Effector memory CD4-positive, alpha-beta T cell (primary cell): ENCODE data around the gene SYS1.

Experiments used
- DNase-seq, 3 donors: peaks; one replicate each; pipeline ENCODE4 v3.0.0-alpha.2; 2020
- H3K27ac ChIP-seq: 2 replicates; pipeline ENCODE4 v1.7.0; 2013; ENCODE audit warnings: mild to moderate bottlenecking, low read length, moderate library complexity; ENCODE audit not compliant: insufficient read depth, poor library complexity, severe bottlenecking
- H3K27me3 ChIP-seq: replicated peaks from 2 replicates; pipeline ENCODE4 v1.7.0; 2013; ENCODE audit warnings: mild to moderate bottlenecking, low read length; ENCODE audit not compliant: insufficient read depth, control insufficient read depth, poor library complexity, severe bottlenecking
- H3K36me3 ChIP-seq: 2 replicates; pipeline ENCODE4 v1.7.0; 2013; ENCODE audit warnings: mild to moderate bottlenecking, low read length, moderate library complexity; ENCODE audit not compliant: control insufficient read depth, insufficient read depth
- H3K4me1 ChIP-seq: 2 replicates; pipeline ENCODE4 v1.7.0; 2013; ENCODE audit warnings: low read length, mild to moderate bottlenecking; ENCODE audit not compliant: control insufficient read depth, insufficient read depth, poor library complexity, severe bottlenecking
- H3K4me3 ChIP-seq: 2 replicates; pipeline ENCODE4 v1.7.0; 2013; ENCODE audit warnings: low read length, low read depth, mild to moderate bottlenecking; ENCODE audit not compliant: insufficient read depth, poor library complexity, severe bottlenecking
- H3K9me3 ChIP-seq: 2 replicates; pipeline ENCODE4 v1.7.0; 2013; ENCODE audit warnings: mild to moderate bottlenecking, low read length, moderate library complexity; ENCODE audit not compliant: control insufficient read depth

The SYS1 gene

GRCh38 chr20:45355209-45356084, 7.5 kb upstream of the SYS1 start:
- Histone ChIP-seq H3K27me3 (no peaks in the 10 kb centered on the region), H3K4me3 (no peak overlapping the region), H3K9me3 (no peaks in the 10 kb centered on the region), H3K27ac (no peak overlapping the region), H3K36me3 (no peaks in the 10 kb centered on the region), H3K4me1 (peaks cover 11% of the 10 kb centered on the region)
- no peak for DNase-seq

- DNase-seq, result no peak
- Histone ChIP-seq H3K4me1 (peaks cover 12% of the 10 kb centered on the region), H3K36me3 (no peaks in the 10 kb centered on the region), H3K4me3 (no peak overlapping the region), H3K9me3 (no peaks in the 10 kb centered on the region), H3K27me3 (no peaks in the 10 kb centered on the region), H3K27ac (no peak overlapping the region)
Measured at GRCh38 chr20:45358282-45359068, 4.5 kb upstream of the SYS1 start.

- no peak for DNase-seq
Measured at GRCh38 chr20:45359069-45359405, 3.9 kb upstream of the SYS1 start.

GRCh38 chr20:45359406-45360148, 3.4 kb upstream of the SYS1 start:
- no peak for DNase-seq
- Histone ChIP-seq H3K27ac (no peak overlapping the region), H3K4me3 (no peak overlapping the region), H3K9me3 (no peaks in the 10 kb centered on the region), H3K27me3 (no peaks in the 10 kb centered on the region), H3K4me1 (peaks cover 19% of the 10 kb centered on the region), H3K36me3 (no peaks in the 10 kb centered on the region)

More at GRCh38 chr20:45359069-45359405, 3.9 kb upstream of the SYS1 start:
- Histone ChIP-seq H3K4me3 (no peak overlapping the region), H3K27me3 (no peaks in the 10 kb centered on the region), H3K36me3 (no peaks in the 10 kb centered on the region), H3K4me1 (peaks cover 17% of the 10 kb centered on the region), H3K27ac (no peak overlapping the region), H3K9me3 (no peaks in the 10 kb centered on the region)

- no peak overlapping the region for H3K4me3 ChIP-seq
- peaks cover 19% of the 10 kb centered on the region for H3K4me1 ChIP-seq
Measured at GRCh38 chr20:45361793-45362192, 1.2 kb upstream of the SYS1 start.

GRCh38 chr20:45363611-45364492, 896 bp downstream of the SYS1 start:
- no peak for DNase-seq
- Histone ChIP-seq H3K27ac (peak overlapping the region; percentile 100), H3K4me3 (peak overlapping the region; percentile 92), H3K36me3 (peaks cover 26% of the 10 kb centered on the region), H3K4me1 (peaks cover 28% of the 10 kb centered on the region), H3K27me3 (no peaks in the 10 kb centered on the region), H3K9me3 (no peaks in the 10 kb centered on the region)

More at GRCh38 chr20:45361793-45362192, 1.2 kb upstream of the SYS1 start:
- peaks cover 17% of the 10 kb centered on the region for H3K36me3 ChIP-seq
- H3K9me3 ChIP-seq, result no peaks in the 10 kb centered on the region
- no peak overlapping the region for H3K27ac ChIP-seq
- no peaks in the 10 kb centered on the region for H3K27me3 ChIP-seq
- no peak for DNase-seq

GRCh38 chr20:45365444-45365970, 2.6 kb downstream of the SYS1 start:
- no peaks in the 10 kb centered on the region for H3K9me3 ChIP-seq
- H3K36me3 ChIP-seq, result peaks cover 26% of the 10 kb centered on the region
- H3K27me3 ChIP-seq, result no peaks in the 10 kb centered on the region
- H3K4me1 ChIP-seq, result peaks cover 29% of the 10 kb centered on the region
- H3K27ac ChIP-seq, result no peak overlapping the region
- DNase-seq, result no peak
- no peak overlapping the region for H3K4me3 ChIP-seq

- no peak overlapping the region for H3K27ac ChIP-seq
- H3K27me3 ChIP-seq, result no peaks in the 10 kb centered on the region
- peaks cover 26% of the 10 kb centered on the region for H3K36me3 ChIP-seq
- H3K9me3 ChIP-seq, result no peaks in the 10 kb centered on the region
- H3K4me1 ChIP-seq, result peaks cover 29% of the 10 kb centered on the region
- H3K4me3 ChIP-seq, result no peak overlapping the region
- DNase-seq, result no peak
Measured at GRCh38 chr20:45366192-45366591, 3.2 kb downstream of the SYS1 start.

- Histone ChIP-seq H3K4me1 (peaks cover 31% of the 10 kb centered on the region), H3K9me3 (no peaks in the 10 kb centered on the region), H3K36me3 (peaks cover 26% of the 10 kb centered on the region), H3K27ac (no peak overlapping the region), H3K4me3 (no peak overlapping the region), H3K27me3 (no peaks in the 10 kb centered on the region)
- DNase-seq, result no peak
Measured at GRCh38 chr20:45366631-45367030, 3.7 kb downstream of the SYS1 start.
